NCI-H526 (cell line): ENCODE data around the gene MAP2.

Source experiments
- DNase-seq, 2 experiments: peaks; one replicate each; lab custom pipeline; 2025; lab: John Stamatoyannopoulos, UW

The MAP2 gene

GRCh38 chr2:209661286-209661894 lies 237.5 kb downstream of the MAP2 start:
- no peak for DNase-seq

DNA sequence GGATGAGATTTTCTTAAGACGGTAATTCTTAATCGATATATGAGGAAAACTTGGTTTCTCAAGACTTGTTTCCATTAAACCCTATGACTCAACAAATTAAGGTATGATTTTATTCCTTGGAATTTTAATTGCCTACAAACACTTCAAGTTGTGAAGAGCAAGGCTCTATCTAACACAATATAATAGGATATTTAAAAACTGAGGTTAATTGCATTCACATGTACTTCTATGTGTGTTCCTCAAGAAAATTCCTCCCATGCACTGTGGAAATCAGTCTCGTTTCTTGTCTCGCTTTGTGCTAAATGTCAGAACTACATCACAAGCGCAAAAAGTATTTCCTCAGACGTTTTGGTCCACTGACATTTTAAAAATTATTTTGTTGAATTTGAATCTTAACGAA lies 238.2 kb downstream of the MAP2 start:
- DNase-seq: no peak

GRCh38 chr2:209663139-209663538 lies 239.3 kb downstream of the MAP2 start:
- no peak for DNase-seq

DNA sequence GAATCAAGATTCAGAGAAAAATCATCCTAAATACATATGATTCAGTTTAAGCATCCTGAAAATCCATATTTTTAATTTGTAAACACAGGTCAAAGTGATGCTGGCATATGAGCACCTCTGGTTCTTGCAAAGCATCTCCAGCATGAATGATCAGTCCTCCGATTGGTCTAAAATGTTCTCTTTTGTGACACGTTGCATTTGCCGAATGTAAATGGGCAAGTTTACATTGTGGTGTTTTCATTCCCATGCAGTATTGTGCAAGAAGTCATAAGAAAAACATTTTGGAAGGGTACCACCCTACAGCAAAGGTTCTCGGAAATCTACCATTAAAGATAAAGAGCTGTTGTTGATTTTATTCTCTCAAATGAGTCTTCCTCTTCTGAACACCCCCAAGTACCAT lies 239.8 kb downstream of the MAP2 start:
- no peak for DNase-seq

GRCh38 chr2:209666296-209666695 lies 242.4 kb downstream of the MAP2 start:
- no peak for DNase-seq

DNA sequence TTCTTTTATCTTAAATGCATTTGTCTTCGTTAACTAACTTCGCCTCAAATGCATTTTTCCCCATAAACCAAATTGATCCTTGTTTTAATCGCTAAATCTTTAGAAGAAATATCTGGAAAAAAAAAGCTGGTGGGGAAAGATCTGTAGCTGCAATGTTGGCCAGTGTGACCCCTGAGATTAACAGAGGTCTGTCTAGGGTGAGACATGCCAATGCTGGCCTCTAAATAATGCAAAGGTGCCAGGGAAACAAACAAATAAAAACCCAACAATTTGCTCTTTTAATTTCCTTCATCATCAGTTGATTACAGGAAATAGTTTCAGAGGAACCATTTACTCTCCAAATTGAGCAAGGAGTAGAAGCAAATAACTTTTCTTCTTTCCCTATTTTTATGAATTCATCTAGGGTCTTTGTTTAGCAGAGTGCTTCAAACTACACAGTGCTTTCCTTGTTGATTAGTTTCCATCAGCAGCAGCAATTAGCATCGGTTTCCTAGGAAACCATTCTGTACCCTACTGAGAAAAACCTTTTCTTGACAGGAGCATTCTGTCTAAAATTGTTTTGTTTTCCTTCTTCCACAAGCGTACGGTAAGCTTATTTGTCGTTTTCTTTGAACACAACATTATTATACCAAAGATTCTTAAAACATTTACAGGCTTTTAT lies 247.3 kb downstream of the MAP2 start:
- no peak for DNase-seq

DNA sequence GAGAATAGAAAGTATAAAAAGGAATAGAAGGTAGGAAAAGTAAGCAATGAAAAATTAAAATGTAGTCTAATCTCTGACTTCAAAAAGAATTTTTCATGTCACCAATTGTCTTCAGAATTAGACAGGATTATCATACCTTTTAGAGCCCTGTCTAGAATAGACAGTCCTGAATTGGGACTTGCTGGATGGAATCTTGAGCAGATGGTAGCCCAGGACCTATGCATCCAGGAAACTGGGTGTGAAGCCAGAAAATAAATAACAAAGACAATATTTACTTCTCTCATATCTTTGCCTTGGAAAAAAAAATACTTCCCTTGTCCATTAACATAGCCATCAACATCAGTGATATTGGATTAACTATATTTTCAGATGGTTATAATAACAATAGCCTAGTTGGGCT lies 250.0 kb downstream of the MAP2 start:
- no peak for DNase-seq

DNA sequence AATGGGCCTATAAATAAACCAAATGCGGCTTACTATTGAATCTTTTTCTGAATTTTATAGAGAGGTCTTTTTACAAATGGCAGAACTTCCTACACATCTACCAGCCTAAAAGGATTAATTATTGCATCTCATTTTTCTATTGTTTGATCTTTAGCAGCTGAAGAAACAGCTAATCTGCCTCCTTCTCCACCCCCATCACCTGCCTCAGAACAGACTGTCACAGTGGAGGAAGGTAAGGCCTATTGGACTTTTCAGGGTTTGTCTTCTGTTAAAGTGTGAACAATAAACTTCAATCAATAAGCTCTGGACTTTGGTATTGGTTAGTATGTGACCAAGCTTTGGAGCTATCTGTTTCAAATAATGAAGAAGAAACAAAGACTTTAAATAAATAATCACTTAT lies 256.7 kb downstream of the MAP2 start:
- no peak for DNase-seq

GRCh38 chr2:209681201-209681735 lies 257.4 kb downstream of the MAP2 start:
- DNase-seq: no peak

DNA sequence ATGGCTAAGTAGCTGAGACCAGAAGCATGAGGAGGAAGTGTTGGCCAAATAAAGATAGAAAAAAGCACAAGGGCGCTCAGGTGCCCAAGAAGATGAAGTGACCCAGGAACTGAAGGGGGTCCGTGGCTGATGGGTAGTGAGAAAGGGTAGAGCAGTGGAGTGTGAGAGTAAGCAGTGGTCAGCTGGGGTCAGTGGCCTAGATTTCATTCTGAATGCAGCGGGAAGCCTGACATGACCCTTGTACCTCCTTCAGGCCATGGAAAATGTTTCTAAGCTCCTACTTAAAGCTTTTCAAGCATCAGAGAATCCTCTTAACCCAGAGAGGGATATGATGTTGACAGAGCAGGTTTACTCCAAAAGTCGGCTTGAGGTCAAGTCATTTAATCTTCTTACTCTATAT lies 258.8 kb downstream of the MAP2 start:
- DNase-seq: no peak

DNA sequence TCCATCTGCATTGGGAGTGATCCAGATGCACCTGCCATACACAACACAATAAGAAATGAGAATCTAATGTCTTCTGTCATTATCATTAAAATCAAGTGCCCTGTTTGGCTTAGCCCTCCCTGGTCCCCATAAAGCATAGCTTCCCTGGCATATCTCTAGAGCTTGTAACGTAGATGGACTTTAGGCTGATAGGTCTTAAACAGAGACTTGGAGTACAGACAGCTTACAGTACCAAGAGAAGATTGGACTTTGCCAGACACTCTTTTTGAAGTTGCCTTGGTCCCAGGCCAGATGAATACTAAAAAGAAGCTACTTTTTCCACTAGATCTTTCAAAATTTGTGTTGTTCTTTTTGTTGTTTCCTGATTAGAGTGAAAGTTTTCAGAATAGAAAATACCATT lies 261.5 kb downstream of the MAP2 start:
- DNase-seq: no peak

- DNase-seq: no peak
Measured at GRCh38 chr2:209685963-209686362, 262.1 kb downstream of the MAP2 start.

DNA sequence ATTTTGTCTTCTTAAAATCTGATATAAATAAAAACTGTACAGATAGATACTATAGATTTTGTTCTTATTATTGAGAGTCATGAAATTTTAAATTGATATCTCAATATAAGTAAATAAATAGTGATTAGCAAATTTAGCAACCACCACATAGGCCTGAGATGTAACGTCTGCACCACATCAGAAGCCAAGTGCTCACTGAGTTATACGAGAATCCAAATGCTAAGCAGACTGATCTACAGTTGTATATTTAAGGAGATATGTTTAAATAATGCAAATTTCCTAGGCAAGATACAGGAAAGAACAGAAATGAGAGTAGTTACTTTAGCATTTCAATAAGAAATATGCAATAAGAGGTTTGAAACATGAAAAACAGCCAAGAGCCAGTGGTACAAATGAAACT lies 262.6 kb downstream of the MAP2 start:
- no peak for DNase-seq

- DNase-seq: no peak
Measured at GRCh38 chr2:209687323-209687969, 263.6 kb downstream of the MAP2 start.

GRCh38 chr2:209688385-209688784 lies 264.5 kb downstream of the MAP2 start:
- DNase-seq: no peak

DNA sequence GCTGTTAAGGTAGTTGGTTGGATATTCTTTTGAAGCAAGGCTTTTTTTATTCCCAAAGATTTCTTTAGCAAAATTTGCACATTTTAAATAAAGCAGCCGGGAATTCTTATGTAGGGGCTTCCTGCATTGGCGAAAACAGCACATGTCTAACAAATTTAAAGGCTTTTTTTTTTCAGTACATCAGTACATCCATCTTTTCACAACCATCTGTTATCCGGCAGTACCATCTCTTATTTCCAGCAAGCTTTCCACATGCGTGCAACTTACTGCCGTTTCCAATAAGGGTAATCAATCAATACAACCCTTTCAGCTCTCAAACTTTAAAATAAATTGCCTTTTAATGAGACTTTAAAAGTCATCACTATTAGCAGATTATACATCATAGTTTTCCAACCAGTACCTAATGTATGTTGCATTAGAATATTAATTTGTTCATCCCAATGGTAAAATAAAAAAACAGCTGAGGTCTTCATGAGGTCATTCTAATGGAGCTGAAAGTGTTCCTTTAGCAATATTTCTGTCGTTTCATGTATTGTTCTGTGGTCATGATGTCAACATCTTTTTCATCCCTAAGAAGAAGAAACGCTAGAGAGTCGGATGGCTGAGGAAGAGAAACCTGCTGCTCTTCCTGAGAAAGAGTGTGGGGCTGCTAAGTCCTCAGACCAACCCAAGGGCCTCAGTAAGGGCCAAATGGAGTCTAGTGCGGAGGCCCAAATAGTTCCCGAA lies 266.3 kb downstream of the MAP2 start:
- no peak for DNase-seq

DNA sequence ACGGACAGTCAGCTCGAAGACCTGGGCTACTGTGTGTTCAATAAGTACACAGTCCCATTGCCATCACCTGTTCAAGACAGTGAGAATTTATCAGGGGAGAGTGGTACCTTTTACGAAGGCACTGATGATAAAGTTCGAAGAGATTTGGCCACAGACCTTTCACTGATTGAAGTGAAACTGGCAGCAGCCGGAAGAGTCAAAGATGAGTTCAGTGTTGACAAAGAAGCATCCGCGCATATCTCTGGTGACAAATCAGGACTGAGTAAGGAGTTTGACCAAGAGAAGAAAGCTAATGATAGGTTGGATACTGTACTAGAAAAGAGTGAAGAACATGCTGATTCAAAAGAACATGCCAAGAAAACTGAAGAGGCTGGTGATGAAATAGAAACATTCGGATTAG lies 270.9 kb downstream of the MAP2 start:
- DNase-seq: no peak

DNA sequence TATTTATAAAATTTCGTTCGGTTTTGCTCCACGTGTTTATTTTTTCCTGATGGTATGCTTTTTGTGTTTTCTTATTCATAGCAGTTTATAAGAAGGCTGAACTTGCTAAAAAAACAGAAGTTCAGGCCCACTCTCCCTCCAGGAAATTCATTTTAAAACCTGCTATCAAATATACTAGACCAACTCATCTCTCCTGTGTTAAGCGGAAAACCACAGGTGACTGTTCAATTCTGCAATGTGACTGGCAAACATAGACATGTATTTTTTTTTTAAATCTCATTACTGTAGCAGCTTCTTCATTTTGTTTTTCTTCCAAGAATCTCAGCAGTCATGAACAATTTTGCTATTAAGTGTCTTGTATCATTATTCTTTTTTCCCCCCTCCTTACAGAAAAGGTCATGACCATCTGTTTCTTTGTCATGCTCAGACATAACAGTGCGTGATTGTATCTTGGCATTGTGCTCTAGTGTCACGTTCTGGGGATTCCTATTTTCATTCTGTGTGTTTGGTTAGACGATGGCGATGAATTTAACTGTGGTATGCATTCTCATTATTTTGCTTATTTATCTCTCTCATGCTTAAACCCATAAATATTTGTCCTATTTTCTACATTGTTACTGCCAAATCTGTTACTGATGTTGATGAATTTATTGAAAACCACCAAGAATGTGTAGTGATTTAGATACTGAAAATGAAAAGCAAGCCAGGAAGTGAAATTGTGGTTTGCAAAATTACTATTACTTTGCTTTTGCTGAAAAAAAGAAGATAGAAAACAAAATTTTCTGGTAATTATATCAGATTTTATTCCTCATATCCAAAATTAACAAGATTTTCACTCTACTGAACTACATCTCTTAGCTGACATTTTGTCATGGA lies 273.2 kb downstream of the MAP2 start:
- no peak for DNase-seq

- no peak for DNase-seq
Measured at GRCh38 chr2:209702775-209703174, 278.9 kb downstream of the MAP2 start.

- no peak for DNase-seq
Measured at GRCh38 chr2:209713219-209713618, 289.4 kb downstream of the MAP2 start.

DNA sequence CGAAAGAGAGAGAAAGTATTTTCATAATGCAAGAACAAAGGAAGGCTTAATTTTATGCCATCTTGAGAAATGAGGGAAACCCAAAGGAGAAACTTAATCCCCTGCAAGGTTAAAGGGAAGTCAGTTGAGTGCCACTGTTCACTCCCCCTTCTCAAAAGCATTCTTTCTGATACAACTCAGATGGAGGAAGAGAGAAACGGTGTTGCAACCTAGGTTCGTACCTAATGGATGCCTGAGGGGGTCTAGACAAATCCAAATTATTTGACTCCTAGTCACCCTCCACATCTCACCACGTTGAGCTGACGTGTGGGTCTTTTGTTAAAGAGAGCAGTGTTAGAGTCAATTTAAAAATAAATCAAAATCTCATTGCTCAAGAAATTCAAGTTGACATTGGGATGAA lies 295.2 kb downstream of the MAP2 start:
- DNase-seq: no peak

DNA sequence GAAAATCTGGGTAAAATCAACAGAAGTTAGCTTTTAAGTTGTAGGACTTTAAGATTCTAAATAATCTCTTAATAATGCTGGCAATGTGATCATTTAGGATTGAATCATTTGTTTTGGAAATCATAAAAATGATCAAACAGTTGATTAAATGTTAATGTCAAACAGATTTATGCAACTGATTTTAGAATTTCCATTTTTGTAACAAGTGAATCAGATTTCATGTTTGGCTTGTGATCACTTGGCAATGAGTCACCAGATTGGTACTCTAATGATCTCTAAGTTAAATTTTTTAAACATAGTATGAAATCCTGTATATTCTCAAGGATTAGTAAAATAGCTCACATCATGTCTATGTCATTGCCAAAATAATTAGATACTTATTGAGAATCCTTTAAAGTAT lies 297.6 kb downstream of the MAP2 start:
- DNase-seq: no peak
